ENCODE data around the gene ZMIZ1.

ZMIZ1 gene

GRCh38 chr10:79224263-79224949 lies 155.6 kb downstream of the ZMIZ1 start:
- DNase-seq (ENCODE audit: low spot score in 2 of 2) (no peak), ATAC-seq (replicated peaks; ENCODE audit: extremely low read depth, poor library complexity, severe bottlenecking) (no peak)
- peaks cover 1% of the 10 kb centered on the region for H3K36me3 Mint-ChIP-seq (ENCODE audit: insufficient read depth)
- H3K9me3 Mint-ChIP-seq: no peaks in the 10 kb centered on the region
- H3K27ac Mint-ChIP-seq (ENCODE audit: low read depth): no peak overlapping the region
- no peaks in the 10 kb centered on the region for H3K27me3 Mint-ChIP-seq
- no peak overlapping the region for H3K4me3 Mint-ChIP-seq
- no peaks in the 10 kb centered on the region for H3K4me1 Mint-ChIP-seq

DNA sequence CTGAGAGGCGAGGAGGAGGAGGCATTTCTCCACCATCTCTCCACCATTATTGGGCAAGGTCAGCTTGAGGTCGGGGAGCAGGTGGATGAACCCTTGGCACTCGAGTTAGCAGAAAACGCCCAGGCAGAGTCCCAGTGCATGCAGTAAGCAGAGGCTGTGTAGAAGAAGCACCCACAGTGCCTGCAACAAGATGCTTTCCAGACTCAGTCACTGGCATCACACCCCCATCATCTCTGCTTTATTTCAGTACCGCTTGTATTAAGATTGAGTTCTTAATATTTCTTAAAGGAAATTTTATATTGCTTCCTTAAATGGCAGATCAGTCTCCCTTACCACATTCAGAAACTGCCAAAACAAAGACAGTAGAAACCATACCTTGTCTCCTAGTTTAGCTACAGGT lies 156.2 kb downstream of the ZMIZ1 start:
- Mint-ChIP-seq H3K9me3 (no peaks in the 10 kb centered on the region), H3K4me3 (no peak overlapping the region), H3K36me3 (ENCODE audit: insufficient read depth) (peaks cover 1% of the 10 kb centered on the region), H3K4me1 (no peaks in the 10 kb centered on the region), H3K27me3 (no peaks in the 10 kb centered on the region), H3K27ac (ENCODE audit: low read depth) (no peak overlapping the region)
- ATAC-seq (replicated peaks; ENCODE audit: extremely low read depth, poor library complexity, severe bottlenecking) (no peak), DNase-seq (ENCODE audit: low spot score in 2 of 2) (no peak)

GRCh38 chr10:79226391-79227245 lies 157.9 kb downstream of the ZMIZ1 start:
- no peak overlapping the region for H3K27ac Mint-ChIP-seq (ENCODE audit: low read depth)
- H3K4me1 Mint-ChIP-seq: no peaks in the 10 kb centered on the region
- ATAC-seq (replicated peaks; ENCODE audit: extremely low read depth, poor library complexity, severe bottlenecking): no peak
- H3K36me3 Mint-ChIP-seq (ENCODE audit: insufficient read depth): peaks cover 1% of the 10 kb centered on the region
- no peak overlapping the region for H3K4me3 Mint-ChIP-seq
- no peaks in the 10 kb centered on the region for H3K9me3 Mint-ChIP-seq
- H3K27me3 Mint-ChIP-seq: no peaks in the 10 kb centered on the region
- DNase-seq (ENCODE audit: low spot score in 2 of 2): no peak

- peaks cover 3% of the 10 kb centered on the region for H3K36me3 Mint-ChIP-seq (ENCODE audit: insufficient read depth)
- no peak overlapping the region for H3K27ac Mint-ChIP-seq (ENCODE audit: low read depth)
- no peak overlapping the region for H3K4me3 Mint-ChIP-seq
- DNase-seq (ENCODE audit: low spot score in 2 of 2) (no peak), ATAC-seq (replicated peaks; ENCODE audit: extremely low read depth, poor library complexity, severe bottlenecking) (no peak)
- H3K27me3 Mint-ChIP-seq: no peaks in the 10 kb centered on the region
- no peaks in the 10 kb centered on the region for H3K4me1 Mint-ChIP-seq
- no peaks in the 10 kb centered on the region for H3K9me3 Mint-ChIP-seq
Measured at GRCh38 chr10:79229071-79229541, 160.3 kb downstream of the ZMIZ1 start.

DNA sequence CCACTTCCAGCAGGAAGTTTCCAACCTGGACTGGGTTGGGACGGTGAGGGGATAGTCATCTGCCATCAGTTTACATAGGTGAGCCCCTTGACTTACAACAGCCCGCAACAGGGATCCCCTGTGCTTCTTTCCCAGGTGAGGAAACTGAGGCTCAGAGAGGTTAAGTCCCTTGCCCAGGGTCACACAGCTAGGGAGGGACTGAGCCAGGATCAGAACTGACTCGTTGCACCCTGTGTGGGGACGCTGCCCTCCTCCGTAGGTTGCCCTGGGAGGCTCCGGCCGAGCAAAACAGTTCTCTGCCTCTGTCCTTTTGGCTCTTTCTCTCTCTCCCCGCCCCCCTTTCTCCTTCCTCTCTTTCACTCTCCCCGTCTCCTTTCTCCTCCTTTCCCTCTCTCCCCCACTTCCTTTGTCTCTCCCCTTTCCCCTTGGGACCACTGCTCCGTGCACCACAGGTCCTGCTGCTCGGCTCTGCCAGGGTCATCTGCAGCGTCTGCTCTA lies 161.1 kb downstream of the ZMIZ1 start:
- Mint-ChIP-seq H3K27me3 (no peaks in the 10 kb centered on the region), H3K9me3 (no peaks in the 10 kb centered on the region), H3K27ac (ENCODE audit: low read depth) (peak overlapping the region; percentile 46), H3K36me3 (ENCODE audit: insufficient read depth) (peaks cover 3% of the 10 kb centered on the region), H3K4me1 (no peaks in the 10 kb centered on the region), H3K4me3 (no peak overlapping the region)
- ATAC-seq (replicated peaks; ENCODE audit: extremely low read depth, poor library complexity, severe bottlenecking) (no peak), DNase-seq (ENCODE audit: low spot score in 2 of 2) (no peak)

GRCh38 chr10:79230328-79230830 lies 161.6 kb downstream of the ZMIZ1 start:
- no peak overlapping the region for H3K4me3 Mint-ChIP-seq
- ATAC-seq (replicated peaks; ENCODE audit: extremely low read depth, poor library complexity, severe bottlenecking) (no peak), DNase-seq (ENCODE audit: low spot score in 2 of 2) (no peak)
- no peaks in the 10 kb centered on the region for H3K9me3 Mint-ChIP-seq
- H3K27ac Mint-ChIP-seq (ENCODE audit: low read depth): peak overlapping the region; percentile 46
- no peaks in the 10 kb centered on the region for H3K27me3 Mint-ChIP-seq
- no peaks in the 10 kb centered on the region for H3K4me1 Mint-ChIP-seq
- peaks cover 3% of the 10 kb centered on the region for H3K36me3 Mint-ChIP-seq (ENCODE audit: insufficient read depth)

- no peak for DNase-seq (ENCODE audit: low spot score in 2 of 2)
- H3K36me3 Mint-ChIP-seq (ENCODE audit: insufficient read depth): peaks cover 3% of the 10 kb centered on the region
- no peak overlapping the region for H3K27ac Mint-ChIP-seq (ENCODE audit: low read depth)
- no peaks in the 10 kb centered on the region for H3K27me3 Mint-ChIP-seq
- H3K9me3 Mint-ChIP-seq: no peaks in the 10 kb centered on the region
- no peak for ATAC-seq (replicated peaks; ENCODE audit: extremely low read depth, poor library complexity, severe bottlenecking)
- H3K4me3 Mint-ChIP-seq: no peak overlapping the region
- H3K4me1 Mint-ChIP-seq: no peaks in the 10 kb centered on the region
Measured at GRCh38 chr10:79230850-79231249, 162.1 kb downstream of the ZMIZ1 start.

GRCh38 chr10:79231908-79232307 lies 163.1 kb downstream of the ZMIZ1 start:
- Mint-ChIP-seq H3K27me3 (no peaks in the 10 kb centered on the region), H3K36me3 (ENCODE audit: insufficient read depth) (peaks cover 2% of the 10 kb centered on the region), H3K9me3 (no peaks in the 10 kb centered on the region), H3K27ac (ENCODE audit: low read depth) (no peak overlapping the region), H3K4me1 (no peaks in the 10 kb centered on the region), H3K4me3 (no peak overlapping the region)
- ATAC-seq (replicated peaks; ENCODE audit: extremely low read depth, poor library complexity, severe bottlenecking) (no peak), DNase-seq (ENCODE audit: low spot score in 2 of 2) (no peak)

- H3K9me3 Mint-ChIP-seq: no peaks in the 10 kb centered on the region
- no peaks in the 10 kb centered on the region for H3K4me1 Mint-ChIP-seq
- H3K4me3 Mint-ChIP-seq: no peak overlapping the region
- DNase-seq (ENCODE audit: low spot score in 2 of 2) (no peak), ATAC-seq (replicated peaks; ENCODE audit: extremely low read depth, poor library complexity, severe bottlenecking) (no peak)
- H3K27me3 Mint-ChIP-seq: no peaks in the 10 kb centered on the region
- H3K36me3 Mint-ChIP-seq (ENCODE audit: insufficient read depth): peaks cover 2% of the 10 kb centered on the region
- H3K27ac Mint-ChIP-seq (ENCODE audit: low read depth): no peak overlapping the region
Measured at GRCh38 chr10:79232864-79233263, 164.1 kb downstream of the ZMIZ1 start.

DNA sequence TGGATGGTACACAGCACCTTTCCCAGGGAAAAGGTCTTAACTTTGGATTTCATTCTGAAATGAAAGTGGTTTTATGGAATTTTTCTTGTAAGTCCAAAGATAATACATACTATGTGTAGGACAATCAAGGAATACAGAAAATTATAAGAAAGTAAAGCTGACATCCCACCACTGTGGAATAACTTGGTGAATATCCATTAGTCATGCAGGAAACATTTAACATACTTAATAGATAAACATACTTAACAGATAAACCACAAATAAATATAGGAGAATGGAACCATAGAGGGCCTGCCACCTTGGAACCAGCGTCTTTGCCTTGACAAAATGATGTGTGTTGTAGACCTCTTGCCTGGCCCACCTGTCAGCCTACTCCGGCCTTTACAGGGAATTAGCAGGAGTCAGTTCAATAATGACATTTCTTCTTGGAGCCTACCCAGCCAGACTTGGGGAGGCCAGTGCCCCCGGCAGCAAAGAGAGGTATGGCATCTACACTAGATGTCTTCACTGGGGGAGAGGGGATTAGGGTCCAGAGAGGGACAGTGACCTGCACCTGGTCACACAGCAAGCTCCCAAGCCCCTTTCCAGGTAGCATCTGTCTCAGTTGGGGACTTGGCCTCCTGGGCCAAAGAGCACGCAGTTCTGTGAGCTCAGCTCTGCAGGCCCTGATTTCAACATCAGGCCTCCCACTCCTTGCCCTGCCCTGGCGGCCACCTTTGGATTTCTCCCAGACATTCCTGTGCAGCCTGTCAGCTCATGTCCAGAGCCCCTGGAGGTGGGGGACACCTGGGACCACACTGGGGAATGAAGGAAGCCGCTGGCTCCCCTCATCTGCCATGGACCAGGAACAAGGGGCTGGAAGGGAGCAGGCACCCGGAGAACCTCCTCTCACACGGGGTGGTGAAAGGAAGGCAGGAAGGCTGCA lies 165.9 kb downstream of the ZMIZ1 start:
- Mint-ChIP-seq H3K36me3 (ENCODE audit: insufficient read depth) (peaks cover 2% of the 10 kb centered on the region), H3K27ac (ENCODE audit: low read depth) (no peak overlapping the region), H3K4me1 (no peaks in the 10 kb centered on the region), H3K27me3 (no peaks in the 10 kb centered on the region), H3K9me3 (no peaks in the 10 kb centered on the region), H3K4me3 (no peak overlapping the region)
- DNase-seq (ENCODE audit: low spot score in 2 of 2): no peak
- ATAC-seq (replicated peaks; ENCODE audit: extremely low read depth, poor library complexity, severe bottlenecking): no peak

DNA sequence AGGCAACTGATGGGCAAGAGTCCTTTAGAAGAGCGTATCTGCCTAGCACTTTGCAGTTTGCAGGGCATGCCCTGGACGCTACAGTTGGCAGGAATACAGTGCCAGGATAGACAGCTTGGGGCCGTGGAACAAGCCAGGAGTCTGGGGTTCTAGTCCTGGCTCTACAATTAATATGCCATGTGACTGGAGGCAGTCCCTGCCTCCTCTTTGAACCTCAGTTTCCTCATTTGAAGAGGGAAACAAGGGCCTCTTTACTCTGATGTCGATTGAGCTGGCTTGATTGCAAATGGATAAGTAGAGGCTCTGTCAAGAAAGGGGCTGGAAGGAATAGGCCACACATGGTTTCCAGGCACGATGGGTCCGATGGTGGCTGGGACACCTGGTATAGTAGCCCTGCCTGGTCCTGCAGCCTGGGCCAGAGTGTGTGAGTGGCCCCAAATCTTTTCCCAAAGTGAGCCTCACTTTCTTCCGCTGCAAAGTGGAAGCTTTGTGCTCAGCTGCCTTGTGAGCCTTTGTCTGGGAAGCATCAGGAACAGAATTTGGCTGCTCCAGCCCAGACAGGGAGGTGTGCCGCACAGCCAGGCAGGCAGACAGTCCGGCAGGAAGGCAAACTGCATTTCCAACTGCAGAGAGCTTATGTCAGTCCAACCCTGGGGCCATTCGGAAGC lies 167.1 kb downstream of the ZMIZ1 start:
- Mint-ChIP-seq H3K4me1 (peaks cover under 1% of the 10 kb centered on the region), H3K27me3 (no peaks in the 10 kb centered on the region), H3K4me3 (no peak overlapping the region), H3K36me3 (ENCODE audit: insufficient read depth) (peaks cover 2% of the 10 kb centered on the region), H3K9me3 (no peaks in the 10 kb centered on the region), H3K27ac (ENCODE audit: low read depth) (no peak overlapping the region)
- DNase-seq (ENCODE audit: low spot score in 2 of 2): no peak
- ATAC-seq (replicated peaks; ENCODE audit: extremely low read depth, poor library complexity, severe bottlenecking): no peak

- H3K27ac Mint-ChIP-seq (ENCODE audit: low read depth): no peak overlapping the region
- peaks cover 6% of the 10 kb centered on the region for H3K4me1 Mint-ChIP-seq
- no peak overlapping the region for H3K4me3 Mint-ChIP-seq
- ATAC-seq (replicated peaks; ENCODE audit: extremely low read depth, poor library complexity, severe bottlenecking): no peak
- DNase-seq (ENCODE audit: low spot score in 2 of 2): no peak
- H3K27me3 Mint-ChIP-seq: no peaks in the 10 kb centered on the region
- H3K9me3 Mint-ChIP-seq: no peaks in the 10 kb centered on the region
- H3K36me3 Mint-ChIP-seq (ENCODE audit: insufficient read depth): peaks cover 2% of the 10 kb centered on the region
Measured at GRCh38 chr10:79236433-79236765, 167.6 kb downstream of the ZMIZ1 start.
